Measurements from ENCODE around the gene CARD14.

DNA sequence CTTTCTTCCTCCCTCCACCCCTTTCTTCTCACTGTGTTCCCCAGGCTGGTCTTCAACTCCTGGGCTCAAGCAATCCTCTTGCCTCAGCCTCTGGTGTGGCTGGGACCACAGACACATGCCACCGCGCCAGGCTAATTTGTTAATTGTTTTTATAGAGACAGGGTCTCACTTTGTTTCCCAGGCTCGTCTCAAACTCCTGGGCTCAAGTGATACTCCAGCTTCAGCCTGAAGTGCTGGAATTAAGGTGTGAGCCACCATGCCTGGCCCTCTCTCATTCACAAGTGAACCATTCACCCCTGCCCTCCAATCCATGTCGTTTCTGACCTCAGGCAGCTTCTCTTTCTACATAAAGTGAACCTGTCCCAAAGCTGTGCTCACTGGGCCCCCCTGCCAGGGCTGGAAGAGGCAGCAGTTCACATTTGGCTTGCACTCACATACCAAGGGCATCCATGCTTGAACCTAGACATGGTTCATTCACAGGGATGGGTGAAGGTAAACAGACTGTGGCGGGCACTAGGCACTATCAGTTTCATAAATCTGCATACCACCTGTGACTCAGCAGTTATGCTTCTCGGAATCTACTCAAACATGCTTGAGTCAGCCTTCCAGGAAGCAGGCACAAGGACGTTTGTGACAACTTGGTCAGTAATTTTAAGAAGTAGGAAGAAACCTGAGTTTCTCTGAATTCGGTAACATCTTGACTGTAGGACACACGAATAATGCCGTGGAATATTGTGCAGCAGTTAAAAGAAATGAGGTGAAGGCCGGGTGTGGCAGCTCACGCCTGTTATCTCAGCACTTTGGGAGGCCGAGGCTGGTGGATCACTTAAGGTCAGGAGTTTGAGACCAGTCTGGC, 84.8 kb downstream of the CARD14 start:
- TF ChIP-seq, protein P1, sequence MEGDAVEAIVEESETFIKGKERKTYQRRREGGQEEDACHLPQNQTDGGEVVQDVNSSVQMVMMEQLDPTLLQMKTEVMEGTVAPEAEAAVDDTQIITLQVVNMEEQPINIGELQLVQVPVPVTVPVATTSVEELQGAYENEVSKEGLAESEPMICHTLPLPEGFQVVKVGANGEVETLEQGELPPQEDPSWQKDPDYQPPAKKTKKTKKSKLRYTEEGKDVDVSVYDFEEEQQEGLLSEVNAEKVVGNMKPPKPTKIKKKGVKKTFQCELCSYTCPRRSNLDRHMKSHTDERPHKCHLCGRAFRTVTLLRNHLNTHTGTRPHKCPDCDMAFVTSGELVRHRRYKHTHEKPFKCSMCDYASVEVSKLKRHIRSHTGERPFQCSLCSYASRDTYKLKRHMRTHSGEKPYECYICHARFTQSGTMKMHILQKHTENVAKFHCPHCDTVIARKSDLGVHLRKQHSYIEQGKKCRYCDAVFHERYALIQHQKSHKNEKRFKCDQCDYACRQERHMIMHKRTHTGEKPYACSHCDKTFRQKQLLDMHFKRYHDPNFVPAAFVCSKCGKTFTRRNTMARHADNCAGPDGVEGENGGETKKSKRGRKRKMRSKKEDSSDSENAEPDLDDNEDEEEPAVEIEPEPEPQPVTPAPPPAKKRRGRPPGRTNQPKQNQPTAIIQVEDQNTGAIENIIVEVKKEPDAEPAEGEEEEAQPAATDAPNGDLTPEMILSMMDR (IDR thresholded peaks at IDR 0.05), result no peak
- TF ChIP-seq POLR2A (IDR thresholded peaks at IDR 0.05), result peak in 1 of 2 donors; percentile 63
